Hippocampal formation (tissue), 2 donors: ENCODE data around the gene TNKS1BP1.

Experiments
- DNase-seq, 2 donors: peaks; one replicate each; lab custom pipeline; 2025; lab: John Stamatoyannopoulos, UW

TNKS1BP1 gene

DNA sequence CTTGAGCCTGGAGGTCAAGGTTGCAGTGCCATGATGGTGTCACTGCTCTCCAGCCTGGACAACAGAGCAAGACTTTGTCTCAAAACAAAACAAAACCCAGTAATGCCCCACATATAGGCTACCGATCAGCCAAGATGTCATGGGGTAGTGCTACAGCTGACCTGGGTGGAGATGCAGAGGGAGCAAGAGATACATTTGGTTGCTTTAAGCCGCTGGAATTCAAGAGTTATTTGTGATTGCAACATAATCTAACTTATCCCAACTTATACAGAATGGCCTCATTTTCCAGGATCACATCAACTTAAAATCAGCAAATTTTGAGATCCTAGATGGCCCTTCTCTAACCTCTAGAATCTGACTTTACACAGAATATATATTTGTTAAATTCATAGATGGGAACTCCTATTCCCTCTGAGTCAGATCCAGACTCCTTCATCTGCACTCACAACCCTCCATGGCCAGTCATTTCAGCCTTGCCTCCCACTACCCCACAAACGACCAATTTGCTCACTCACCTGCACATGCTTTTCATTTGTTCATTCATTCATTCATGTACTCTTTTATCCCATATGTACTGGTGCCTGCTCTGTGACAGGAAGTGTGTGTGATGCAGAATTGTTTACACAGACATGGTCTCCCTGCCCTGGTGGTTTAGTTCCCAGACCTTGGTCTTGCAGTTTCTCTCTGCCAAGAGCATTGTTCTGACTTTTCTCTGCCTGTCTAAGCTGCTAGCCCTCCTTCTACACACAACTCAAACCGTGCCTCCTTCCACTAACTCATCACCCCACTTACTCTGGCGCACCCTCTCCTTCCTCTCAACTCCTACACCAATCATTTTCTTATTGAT lies 63.6 kb downstream of the TNKS1BP1 start:
- no peak for DNase-seq

- no peak for DNase-seq
Measured at GRCh38 chr11:57256119-57256518, 68.6 kb downstream of the TNKS1BP1 start.

- DNase-seq: no peak
Measured at GRCh38 chr11:57255618-57256017, 69.1 kb downstream of the TNKS1BP1 start.

- no peak for DNase-seq
Measured at GRCh38 chr11:57254631-57255030, 70.1 kb downstream of the TNKS1BP1 start.

GRCh38 chr11:57251491-57252104 lies 73.2 kb downstream of the TNKS1BP1 start:
- DNase-seq: no peak

DNA sequence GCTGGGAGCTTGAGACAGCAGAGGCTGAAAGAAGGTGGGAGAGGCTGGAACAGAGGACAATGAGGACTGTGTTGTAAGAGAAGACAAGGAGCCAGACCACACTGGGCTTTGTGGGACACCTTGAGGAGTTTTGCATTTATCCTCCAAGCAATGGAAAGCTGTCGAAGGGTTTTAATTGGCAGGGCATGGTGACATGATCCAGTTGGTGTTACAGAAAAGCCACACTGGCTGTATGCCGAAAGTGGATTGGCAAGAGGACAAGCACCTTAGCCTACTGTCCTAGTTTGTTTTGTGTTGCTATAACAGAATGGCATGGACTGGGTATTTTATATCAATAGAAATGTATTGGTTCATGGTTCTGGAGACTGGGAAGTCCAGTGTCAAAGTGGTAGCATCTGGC lies 73.7 kb downstream of the TNKS1BP1 start:
- DNase-seq: no peak
